Heart left ventricle (tissue), 16 donors: Measurements from ENCODE around the gene DCP2. TPM values are rescaled to one million over a fixed set of nuclear protein-coding genes. Genes with fewer than 3 reads are reported as not detected.

Source experiments
- ATAC-seq, 4 donors: fragments of 200-7000 bp; cut with Tn5 transposase; one replicate each; pipeline ENCODE4 v1.9.1; 2020 to 2022; ENCODE audit warnings: moderate library complexity in 4 of 4, mild to moderate bottlenecking in 3 of 4, moderate number of reproducible peaks in 1 of 4
- DNase-seq, 5 donors: peaks; one replicate each; pipeline ENCODE4 v3.0.0-alpha.2; 2020
- H3K27ac ChIP-seq, 12 donors: fragments of 200-600 bp; sonication (generic) in 4 of 12; one replicate each; pipeline versions ENCODE4 v1.5.0 to v1.8.0; 2016 to 2022; ENCODE audit warnings: mild to moderate bottlenecking in 2 of 12
- H3K27me3 ChIP-seq, 9 donors: fragments of 200-600 bp; sonication (generic) in 2 of 9; one replicate each; pipeline versions ENCODE4 v1.5.1 to v1.8.0; 2016 to 2022; ENCODE audit warnings: mild to moderate bottlenecking in 3 of 9
- H3K36me3 ChIP-seq, 9 donors: fragments of 200-600 bp; sonication (generic) in 2 of 9; one replicate each; pipeline versions ENCODE4 v1.5.0 to v1.8.0; 2018 to 2022; ENCODE audit warnings: mild to moderate bottlenecking in 2 of 9
- H3K4me1 ChIP-seq, 12 donors: fragments of 200-600 bp; sonication (generic) in 4 of 12; one replicate each; pipeline versions ENCODE4 v1.5.0 to v1.8.0; 2016 to 2022; ENCODE audit warnings: mild to moderate bottlenecking in 3 of 12
- H3K4me3 ChIP-seq, 12 donors: fragments of 200-600 bp; sonication (generic) in 4 of 12; one replicate each; pipeline versions ENCODE4 v1.5.0 to v1.8.0; 2017 to 2022; ENCODE audit warnings: mild to moderate bottlenecking in 9 of 12, moderate library complexity in 4 of 12
- H3K9me3 ChIP-seq, 12 donors: fragments of 200-600 bp; sonication (generic) in 4 of 12; one replicate each; pipeline versions ENCODE4 v1.5.0 to v1.8.0; 2016 to 2022; ENCODE audit warnings: mild to moderate bottlenecking in 1 of 12
- POLR2A ChIP-seq, 2 donors: fragments of 450-650 bp; IDR thresholded peaks; one replicate each; pipeline ENCODE4 v1.6.1; 2017; ENCODE audit warnings: antibody characterized with exemption in 2 of 2, mild to moderate bottlenecking in 2 of 2, moderate library complexity in 2 of 2
- WGBS, 4 donors: extraction: QIAGEN DNeasy Blood & Tissue Kit in 2 of 4; methylation state at CpG; one replicate each; pipeline versions ENCODE4 v1.1.5 to v1.1.7; 2013 to 2018; 5-methylcytosine and 5-hydroxymethylcytosine counted together
- intact Hi-C, 10 donors: fragments of 100-400 bp; cut with DNase I; formaldehyde crosslinking; loops; one replicate each; pipeline versions ENCODE4 v1.11.1 to v1.14.2; 2022
- polyA plus RNA-seq, 2 donors: library from polyadenylated mRNA; stranded (reverse); fragments of 200-250 nt; gene quantifications; one replicate each; pipeline ENCODE4 v1.2.3, GENCODE V29; 2013
- total RNA-seq, 9 donors: library from RNA; depleted of rRNA in 2 of 9; stranded (reverse); fragments of >200 nt in 2 of 9; fragmentation: NEBNext Ultra II Directional in 3 of 9; extraction: Animal tissue kit (Norgen Biotek cat#: 25700) in 3 of 9; gene quantifications; one replicate each; pipeline versions ENCODE4 v1.1.0 to v1.2.4, GENCODE V29; 2016 to 2023
- TF ChIP-seq, protein P1 (sequence below), 12 donors: fragments of 200-600 bp; sonication (generic) in 4 of 12; IDR thresholded peaks; one replicate each; pipeline versions ENCODE4 v1.5.0 to v1.8.0; 2018 to 2022; ENCODE audit warnings: antibody characterized with exemption in 12 of 12, mild to moderate bottlenecking in 5 of 12
- donor health status: ischemic (EF 13 %, LVEDD 7.1; RV severe dilation, severe dysfunction).
- donor health status: healthy with polysubstance abuse.
- donor health status: DM: no; HTN: yes; CAD: no.
- donor health status: DM: no; HTN: no; CAD: no.
- donor health status: ischemic (EF 25% LVEDD 6.9; RV normal size, moderate dysfunction).
- donor health status: ischemic (EF 25% LVEDD 5.7; RV mildly dilated, moderate dysfunction).
- donor health status: healthy.
- donor health status: DM: yes; HTN: yes; CAD: no.
- donor health status: ischemic (EF 35%, LVEDD 5.7; RV mildly dilated, moderate dysfunction).
- donor health status: nonischemic (EF 11% LVEDD 7.7; RV severe dilation, severe dysfunction).
- donor health status: DM: yes; HTN: yes; CAD: no.
- donor health status: PGD.
- donor health status: ischemic (EF 29% LVEDD 5.4; RV normal size, mild dysfunction).
- donor health status: nonischemic (EF 23%, LVEDD 6.1; RV moderate dilation, normal function).

Gene DCP2
- total and polyA plus RNA-seq, 11 donors, result 3.4 to 36.0 (median 16.0) TPM

GRCh38 chr5:112935675-112936074 is 40.9 kb upstream of the DCP2 start:
- DNase-seq (no peak), ATAC-seq (no peak)
- TF ChIP-seq, protein P1, sequence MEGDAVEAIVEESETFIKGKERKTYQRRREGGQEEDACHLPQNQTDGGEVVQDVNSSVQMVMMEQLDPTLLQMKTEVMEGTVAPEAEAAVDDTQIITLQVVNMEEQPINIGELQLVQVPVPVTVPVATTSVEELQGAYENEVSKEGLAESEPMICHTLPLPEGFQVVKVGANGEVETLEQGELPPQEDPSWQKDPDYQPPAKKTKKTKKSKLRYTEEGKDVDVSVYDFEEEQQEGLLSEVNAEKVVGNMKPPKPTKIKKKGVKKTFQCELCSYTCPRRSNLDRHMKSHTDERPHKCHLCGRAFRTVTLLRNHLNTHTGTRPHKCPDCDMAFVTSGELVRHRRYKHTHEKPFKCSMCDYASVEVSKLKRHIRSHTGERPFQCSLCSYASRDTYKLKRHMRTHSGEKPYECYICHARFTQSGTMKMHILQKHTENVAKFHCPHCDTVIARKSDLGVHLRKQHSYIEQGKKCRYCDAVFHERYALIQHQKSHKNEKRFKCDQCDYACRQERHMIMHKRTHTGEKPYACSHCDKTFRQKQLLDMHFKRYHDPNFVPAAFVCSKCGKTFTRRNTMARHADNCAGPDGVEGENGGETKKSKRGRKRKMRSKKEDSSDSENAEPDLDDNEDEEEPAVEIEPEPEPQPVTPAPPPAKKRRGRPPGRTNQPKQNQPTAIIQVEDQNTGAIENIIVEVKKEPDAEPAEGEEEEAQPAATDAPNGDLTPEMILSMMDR (IDR thresholded peaks at IDR 0.05), result no peak
- TF ChIP-seq POLR2A (IDR thresholded peaks at IDR 0.05), result no peak
- H3K4me3 ChIP-seq, result no peak overlapping the region
- no peaks in the 10 kb centered on the region for H3K27me3 ChIP-seq
- WGBS, 4 donors, result 96 to 99% (median 96%) methylated on average over 5 of the region's 5 CpGs
- intact Hi-C loops, result no loop called here
- no peak overlapping the region for H3K27ac ChIP-seq
- no peaks in the 10 kb centered on the region for H3K9me3 ChIP-seq
- peaks cover 0 to 7% (median 0%) of the 10 kb centered on the region in 12 donors for H3K4me1 ChIP-seq
- H3K36me3 ChIP-seq, result no peaks in the 10 kb centered on the region

GRCh38 chr5:112938286-112938685 is 38.3 kb upstream of the DCP2 start:
- H3K27ac ChIP-seq, result no peak overlapping the region
- H3K4me3 ChIP-seq, result no peak overlapping the region
- no peaks in the 10 kb centered on the region for H3K27me3 ChIP-seq
- DNase-seq (no peak), ATAC-seq (no peak)
- no peaks in the 10 kb centered on the region for H3K36me3 ChIP-seq
- H3K4me1 ChIP-seq, result peaks cover 0 to 5% (median 0%) of the 10 kb centered on the region in 12 donors
- WGBS, 4 donors, result 89 to 91% (median 90%) methylated on average over 8 of the region's 8 CpGs
- H3K9me3 ChIP-seq, result no peaks in the 10 kb centered on the region
- intact Hi-C loops, result no loop called here
- TF ChIP-seq, protein P1 (IDR thresholded peaks at IDR 0.05), result no peak
- no peak for TF ChIP-seq POLR2A (IDR thresholded peaks at IDR 0.05)

DNA sequence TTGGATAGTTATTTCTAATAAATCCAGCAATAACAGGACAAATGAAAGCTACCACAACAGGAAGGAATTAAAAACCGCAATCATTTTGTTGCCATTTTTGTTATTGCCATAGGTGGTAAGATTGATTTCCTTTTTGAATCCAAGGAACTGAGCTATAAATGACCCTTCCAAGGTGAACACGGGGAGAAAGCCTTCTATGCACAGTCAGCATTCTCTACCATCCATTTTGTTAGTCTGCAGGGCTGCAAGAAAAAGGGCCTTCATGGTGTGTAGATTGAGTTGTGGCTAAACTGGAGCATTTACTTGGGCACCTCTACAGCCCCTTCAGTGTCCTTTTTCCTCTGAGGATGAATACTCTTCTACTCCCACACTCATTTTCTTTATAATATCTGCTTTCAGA is 35.9 kb upstream of the DCP2 start:
- ATAC-seq (no peak), DNase-seq (no peak)
- Histone ChIP-seq H3K4me3 (no peak overlapping the region), H3K27me3 (no peaks in the 10 kb centered on the region), H3K36me3 (no peaks in the 10 kb centered on the region), H3K27ac (no peak overlapping the region), H3K4me1 (no peaks in the 10 kb centered on the region), H3K9me3 (no peaks in the 10 kb centered on the region)
- intact Hi-C loops, result no loop called here
- 63 to 70% (median 66%) methylated on average over 2 of the region's 2 CpGs for WGBS, 4 donors
- no peak for TF ChIP-seq POLR2A (IDR thresholded peaks at IDR 0.05)
- TF ChIP-seq, protein P1 (IDR thresholded peaks at IDR 0.05), result no peak

GRCh38 chr5:112948458-112948857 is 28.1 kb upstream of the DCP2 start:
- intact Hi-C loops, result no loop called here
- Histone ChIP-seq H3K4me3 (no peak overlapping the region), H3K4me1 (no peaks in the 10 kb centered on the region), H3K27ac (no peak overlapping the region), H3K36me3 (no peaks in the 10 kb centered on the region), H3K9me3 (no peaks in the 10 kb centered on the region), H3K27me3 (no peaks in the 10 kb centered on the region)
- WGBS, 4 donors, result 96 to 97% (median 97%) methylated on average over 1 of the region's 1 CpG
- ATAC-seq, result no peak
- no peak for DNase-seq
- TF ChIP-seq, protein P1 (IDR thresholded peaks at IDR 0.05), result no peak
- TF ChIP-seq POLR2A (IDR thresholded peaks at IDR 0.05), result no peak
